ENCODE data around the gene ZBTB45. TPM values are rescaled to one million over a fixed set of nuclear protein-coding genes. Genes with fewer than 3 reads are reported as not detected.

Gene ZBTB45
- total and polyA plus RNA-seq, 2 experiments from 2014 or later: 26.3 to 29.4 TPM

DNA sequence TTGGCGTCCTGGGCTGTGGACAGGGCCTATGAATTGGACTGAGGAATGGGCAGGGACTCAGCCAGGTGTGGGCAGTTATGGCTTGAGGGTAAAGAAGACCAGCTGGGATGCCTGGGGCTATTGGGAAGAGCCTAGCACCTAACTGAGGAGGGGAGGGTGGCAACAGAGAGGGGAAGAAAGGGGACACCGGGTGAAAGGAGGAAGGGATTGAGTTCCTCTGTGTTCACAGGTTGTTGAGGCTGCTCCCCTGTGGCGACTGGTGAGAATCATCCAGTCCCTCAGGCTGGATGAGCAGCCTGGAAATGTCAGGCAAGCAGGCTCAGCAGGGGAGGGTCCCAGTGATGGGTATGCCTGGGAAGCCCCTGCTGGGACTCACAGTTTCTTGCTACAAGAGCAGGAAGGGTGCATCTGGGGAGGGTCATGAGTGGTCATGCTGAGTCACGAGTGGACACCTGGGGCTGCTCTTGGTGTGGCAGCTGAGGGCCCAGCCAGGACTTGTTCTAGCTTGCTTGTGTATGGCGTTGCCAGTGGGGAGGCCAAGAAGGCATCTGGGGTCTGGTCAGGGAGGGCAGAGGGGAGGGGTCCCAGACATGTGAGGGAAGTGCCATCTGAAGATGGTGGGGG lies 51.3 kb downstream of the ZBTB45 start:
- no peaks in the 10 kb centered on the region for H3K27me3 ChIP-seq
- no peaks in the 10 kb centered on the region for H3K9me3 ChIP-seq (ENCODE audit: low read depth)
- H3K4me1 ChIP-seq (ENCODE audit: low read depth): no peaks in the 10 kb centered on the region
- DNase-seq (ENCODE audit: low read depth in 1 of 2, low spot score in 1 of 2): no peak
- H3K4me3 ChIP-seq: no peak overlapping the region
- peaks cover 12% of the 10 kb centered on the region for H3K36me3 ChIP-seq
- no peak overlapping the region for H3K27ac ChIP-seq
- no peak for TF ChIP-seq CTCF (IDR thresholded peaks at IDR 0.05; ENCODE audit: low read depth, low read length)

DNA sequence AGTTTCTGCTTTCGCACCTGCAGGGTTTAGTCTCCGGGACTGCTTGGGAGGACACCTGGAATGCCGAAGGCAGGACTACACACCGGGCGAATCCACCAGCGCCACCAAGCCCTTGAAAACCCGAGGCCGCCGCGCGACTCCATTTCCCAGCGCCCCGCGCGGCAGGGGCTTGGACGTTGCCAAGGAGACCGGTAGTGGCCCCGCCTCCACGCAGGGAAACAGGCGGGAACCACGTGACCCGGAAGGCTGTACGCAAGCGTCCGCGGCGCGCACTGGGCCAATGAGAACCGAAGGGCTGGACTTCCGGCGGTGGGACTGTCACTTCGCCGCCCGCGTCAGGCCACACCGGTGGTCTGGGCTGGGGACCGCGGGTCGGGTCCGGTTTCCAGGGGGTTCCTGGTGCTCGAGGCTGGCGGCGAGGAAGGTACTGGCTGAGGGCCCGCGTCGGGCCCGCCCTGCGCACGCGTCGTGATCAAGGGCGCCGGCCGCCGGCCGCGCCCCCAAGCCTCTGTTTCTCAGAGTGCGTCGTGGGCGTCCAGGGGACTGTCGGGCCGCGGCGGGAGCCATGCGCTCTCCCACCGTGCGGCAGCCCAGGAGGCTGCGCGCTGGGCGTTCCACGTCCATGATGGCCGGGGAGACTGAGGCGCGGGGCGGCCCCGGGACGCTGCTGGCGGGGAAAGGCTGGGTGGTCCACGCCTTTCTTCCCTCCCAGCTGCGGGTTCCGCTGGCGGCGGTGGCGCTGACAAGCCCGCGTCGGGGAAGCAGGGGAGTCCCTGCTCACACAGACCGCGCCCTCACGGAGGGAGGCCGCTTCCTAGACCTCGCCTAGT lies 52.6 kb downstream of the ZBTB45 start, which contains the start of gene ZNF324:
ZNF324 (plus strand) TSS at position 321 of the 830 bp plus-strand sequence. CDS start 2,106 bp downstream, outside the sequence.
- H3K27ac ChIP-seq: peak within 1 kb of the TSS; percentile 70
- no peaks in the 10 kb centered on the region for H3K9me3 ChIP-seq (ENCODE audit: low read depth)
- TF ChIP-seq CTCF (IDR thresholded peaks at IDR 0.05; ENCODE audit: low read depth, low read length): no peak

GRCh38 chr19:58466089-58466759 lies 53.4 kb downstream of the ZBTB45 start:
- no peak for TF ChIP-seq CTCF (IDR thresholded peaks at IDR 0.05; ENCODE audit: low read depth, low read length)
- no peaks in the 10 kb centered on the region for H3K4me1 ChIP-seq (ENCODE audit: low read depth)
- no peaks in the 10 kb centered on the region for H3K9me3 ChIP-seq (ENCODE audit: low read depth)
- H3K4me3 ChIP-seq: peak overlapping the region; percentile 71
- no peaks in the 10 kb centered on the region for H3K36me3 ChIP-seq
- H3K27ac ChIP-seq: no peak overlapping the region
- no peaks in the 10 kb centered on the region for H3K27me3 ChIP-seq
- no peak for DNase-seq (ENCODE audit: low read depth in 1 of 2, low spot score in 1 of 2)

More for the DNA sequence above, 52.6 kb downstream of the ZBTB45 start, which contains the start of gene ZNF324:
- H3K27me3 ChIP-seq: no peaks in the 10 kb centered on the region
- H3K4me1 ChIP-seq (ENCODE audit: low read depth): no peaks in the 10 kb centered on the region
- H3K4me3 ChIP-seq: peak within 1 kb of the TSS; percentile 71
- H3K36me3 ChIP-seq: peaks cover 4% of the 10 kb centered on the region
- peak; percentile 96 to 100 for DNase-seq (ENCODE audit: low read depth in 1 of 2, low spot score in 1 of 2)

Other genes starting within 250 kb of the ZBTB45 start
- 11.3 and 14.7 TPM in 2 replicates for gene ZNF8, start 240.9 kb downstream of the ZBTB45 start, total RNA-seq
- gene ZNF8, start 240.9 kb downstream of the ZBTB45 start, polyA plus RNA-seq: 2.2 and 2.7 TPM in 2 replicates
- gene ERVK3-1, start 214.4 kb downstream of the ZBTB45 start, total RNA-seq: 64.3 and 92.4 TPM in 2 replicates
- gene ERVK3-1, start 214.4 kb downstream of the ZBTB45 start, polyA plus RNA-seq: 62.8 and 62.9 TPM in 2 replicates
- 2.4 and 2.5 TPM in 2 replicates for gene ZSCAN22, start 192.8 kb downstream of the ZBTB45 start, total RNA-seq
- 3.7 and 4.2 TPM in 2 replicates for gene ZSCAN22, start 192.8 kb downstream of the ZBTB45 start, polyA plus RNA-seq
- gene A1BG, start 166.3 kb downstream of the ZBTB45 start, total RNA-seq: 75.0 and 138 TPM in 2 replicates
- gene A1BG, start 166.3 kb downstream of the ZBTB45 start, polyA plus RNA-seq: 45.9 and 56.5 TPM in 2 replicates
- 5.9 and 7.6 TPM in 2 replicates for gene ZNF497, start 157.1 kb downstream of the ZBTB45 start, total RNA-seq
- gene ZNF497, start 157.1 kb downstream of the ZBTB45 start, polyA plus RNA-seq: 5.8 and 6.8 TPM in 2 replicates
- 9.1 and 12.6 TPM in 2 replicates for gene ZNF837, start 138.8 kb downstream of the ZBTB45 start, total RNA-seq
- gene ZNF837, start 138.8 kb downstream of the ZBTB45 start, polyA plus RNA-seq: 7.6 and 8.9 TPM in 2 replicates
- 1,551 and 1,738 TPM in 2 replicates for gene RPS5, start 132.5 kb downstream of the ZBTB45 start, total RNA-seq
- 643 and 656 TPM in 2 replicates for gene RPS5, start 132.5 kb downstream of the ZBTB45 start, polyA plus RNA-seq
- gene RNF225, start 124.2 kb downstream of the ZBTB45 start, total RNA-seq: 3.1 TPM in 1 of 2 replicates, not detected in the other
- not detected in 2 replicates for gene RNF225, start 124.2 kb downstream of the ZBTB45 start, polyA plus RNA-seq
- 15.6 and 37.9 TPM in 2 replicates for gene ZNF584, start 111.2 kb downstream of the ZBTB45 start, total RNA-seq
- 16.0 and 18.6 TPM in 2 replicates for gene ZNF584, start 111.2 kb downstream of the ZBTB45 start, polyA plus RNA-seq
- not detected in 2 replicates for gene ZNF132, start 79.7 kb downstream of the ZBTB45 start, total RNA-seq
- 1.1 and 1.4 TPM in 2 replicates for gene ZNF132, start 79.7 kb downstream of the ZBTB45 start, polyA plus RNA-seq
- 10.3 and 19.0 TPM in 2 replicates for gene ZNF324B, start 68.2 kb downstream of the ZBTB45 start, total RNA-seq
- gene ZNF324B, start 68.2 kb downstream of the ZBTB45 start, polyA plus RNA-seq: 3.4 and 5.0 TPM in 2 replicates
- 24.7 and 27.8 TPM in 2 replicates for gene ZNF324, start 52.7 kb downstream of the ZBTB45 start, total RNA-seq
- 15.7 and 18.8 TPM in 2 replicates for gene ZNF324, start 52.7 kb downstream of the ZBTB45 start, polyA plus RNA-seq
- 29.0 and 41.1 TPM in 2 replicates for gene ZNF446, start 43.5 kb downstream of the ZBTB45 start, total RNA-seq
- gene ZNF446, start 43.5 kb downstream of the ZBTB45 start, polyA plus RNA-seq: 16.3 and 20.5 TPM in 2 replicates
- gene SLC27A5, start 7.8 kb downstream of the ZBTB45 start, total RNA-seq: 17.7 and 23.9 TPM in 2 replicates
- 22.5 and 22.8 TPM in 2 replicates for gene SLC27A5, start 7.8 kb downstream of the ZBTB45 start, polyA plus RNA-seq
- 563 and 650 TPM in 2 replicates for gene TRIM28, start 24.3 kb upstream of the ZBTB45 start, total RNA-seq
- gene TRIM28, start 24.3 kb upstream of the ZBTB45 start, polyA plus RNA-seq: 303 and 343 TPM in 2 replicates
- gene CHMP2A, start 35.3 kb upstream of the ZBTB45 start, total RNA-seq: 223 and 265 TPM in 2 replicates
- 247 and 319 TPM in 2 replicates for gene CHMP2A, start 35.3 kb upstream of the ZBTB45 start, polyA plus RNA-seq
- 70.8 and 79.0 TPM in 2 replicates for gene UBE2M, start 38.8 kb upstream of the ZBTB45 start, total RNA-seq
- 169 and 177 TPM in 2 replicates for gene UBE2M, start 38.8 kb upstream of the ZBTB45 start, polyA plus RNA-seq
- gene MZF1, start 53.5 kb upstream of the ZBTB45 start, total RNA-seq: 51.1 TPM in 2 replicates
- gene MZF1, start 53.5 kb upstream of the ZBTB45 start, polyA plus RNA-seq: 25.1 and 34.7 TPM in 2 replicates

All from cardiac muscle cell (in vitro differentiated cells and primary cell).